CD4-positive, CD25-positive, alpha-beta regulatory T cell (primary cell): ENCODE measurements around the gene ISM1. TPM values are rescaled to one million over a fixed set of nuclear protein-coding genes. Genes with fewer than 3 reads are reported as not detected.
A peak's percentile ranks its signal among the peaks of the same experiment; 100 is the strongest.

ENCODE experiments used
- ATAC-seq, 2 donors: fragments of 150-1000 bp; cut with Tn5 transposase; one replicate each; pipeline ENCODE4 v1.10.0; 2021; ENCODE audit warnings: low read depth in 2 of 2, moderate number of reproducible peaks in 2 of 2, moderate library complexity in 1 of 2
- DNase-seq, 3 donors: peaks; one replicate each; pipeline versions ENCODE4 v3.0.0 to v3.0.0-alpha.2; 2012 to 2022; ENCODE audit warnings: mixed read lengths in 1 of 3
- H3K27ac ChIP-seq: one replicate; pipeline ENCODE4 v1.7.0; 2013; ENCODE audit warnings: mild to moderate bottlenecking, low read length; ENCODE audit not compliant: insufficient read depth, poor library complexity, severe bottlenecking
- H3K27me3 ChIP-seq: one replicate; pipeline ENCODE4 v1.7.0; 2013; ENCODE audit warnings: low read length; ENCODE audit not compliant: control insufficient read depth, insufficient read depth
- H3K36me3 ChIP-seq: one replicate; pipeline ENCODE4 v1.7.0; 2013; ENCODE audit warnings: mild to moderate bottlenecking, low read length, moderate library complexity; ENCODE audit not compliant: control insufficient read depth, insufficient read depth
- H3K4me1 ChIP-seq: 2 replicates; pipeline ENCODE4 v1.7.0; 2013; ENCODE audit warnings: mild to moderate bottlenecking, low read length; ENCODE audit not compliant: insufficient read depth, control insufficient read depth, poor library complexity, severe bottlenecking
- H3K4me3 ChIP-seq: one replicate; pipeline ENCODE4 v1.7.0; 2013; ENCODE audit warnings: low read depth, mild to moderate bottlenecking, low read length, moderate library complexity
- H3K9me3 ChIP-seq, 2 experiments: 1 replicate in 1 of 2; 2 replicates in 1 of 2; pipeline ENCODE4 v1.7.0; 2013; ENCODE audit warnings: low read length in 2 of 2, mild to moderate bottlenecking in 1 of 2, moderate library complexity in 1 of 2; ENCODE audit not compliant: control insufficient read depth in 2 of 2
- H3K27ac Mint-ChIP-seq, 3 donors: one replicate each; pipeline ENCODE4 v1.8.0; 2020 to 2022; ENCODE audit warnings: mild to moderate bottlenecking in 3 of 3, mixed read lengths in 3 of 3, moderate library complexity in 2 of 3
- H3K27me3 Mint-ChIP-seq: one replicate; pipeline ENCODE4 v1.8.0; 2022; ENCODE audit warnings: mild to moderate bottlenecking, mixed read lengths
- H3K36me3 Mint-ChIP-seq: one replicate; pipeline ENCODE4 v1.8.0; 2020; ENCODE audit warnings: mixed read lengths
- H3K4me1 Mint-ChIP-seq, 4 donors: one replicate each; pipeline ENCODE4 v1.8.0; 2020 to 2022; ENCODE audit warnings: mixed read lengths in 4 of 4, mild to moderate bottlenecking in 1 of 4
- H3K4me3 Mint-ChIP-seq, 4 donors: one replicate each; pipeline ENCODE4 v1.8.0; 2020 to 2022; ENCODE audit warnings: mild to moderate bottlenecking in 4 of 4, mixed read lengths in 4 of 4, moderate library complexity in 3 of 4
- H3K9me3 Mint-ChIP-seq, 7 donors: one replicate each; pipeline ENCODE4 v1.8.0; 2020 to 2022; ENCODE audit warnings: mixed read lengths in 7 of 7, mild to moderate bottlenecking in 3 of 7, moderate library complexity in 2 of 7
- polyA plus RNA-seq, 4 donors: library from polyadenylated mRNA; unstranded; fragments of 300-500 nt; fragmentation: Illumina TruSeq; gene quantifications; one replicate each; pipeline ENCODE4 v1.2.3, GENCODE V29; 2021
- total RNA-seq: library from RNA; stranded (reverse); gene quantifications from one replicate; pipeline ENCODE4 v1.2.3, GENCODE V29; 2022

The ISM1 gene
- total and polyA plus RNA-seq, 5 donors from 2014 or later: 0.38 to 2.4 (median 0.67) TPM

DNA sequence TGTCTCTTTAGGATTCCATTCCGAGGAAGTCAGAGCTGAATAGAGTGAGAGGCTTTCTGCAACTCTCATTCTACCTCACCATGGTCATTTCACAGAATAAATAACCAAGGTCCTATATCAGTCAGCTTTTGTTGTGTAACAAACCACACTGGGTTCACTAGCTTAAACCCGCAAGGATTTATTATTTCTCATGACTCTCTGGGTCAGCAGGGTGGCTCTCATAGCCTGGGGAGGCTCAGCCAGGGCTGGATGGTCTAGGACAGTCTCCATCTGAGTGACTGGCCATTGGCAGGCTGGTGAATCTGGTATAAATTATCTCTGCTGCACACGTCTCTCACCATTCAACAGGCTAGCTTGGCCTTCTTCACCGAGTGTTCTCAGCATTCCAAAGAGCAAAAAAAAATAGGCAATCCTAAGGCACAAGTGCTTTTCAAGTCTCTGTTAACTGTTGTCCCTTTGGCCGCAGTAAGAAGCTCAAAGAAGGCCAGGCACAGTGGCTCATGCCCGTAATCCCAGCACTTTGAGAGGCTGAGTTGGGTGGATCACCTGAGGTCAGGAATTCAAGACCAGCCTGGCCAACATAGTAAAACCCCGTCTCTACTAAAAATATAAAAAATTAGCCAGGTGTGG lies 39.7 kb downstream of the ISM1 start:
- Mint-ChIP-seq H3K27me3 (no peaks in the 10 kb centered on the region), H3K27ac (no peak overlapping the region), H3K4me1 (peaks cover 0 to 7% (median 6%) of the 10 kb centered on the region in 4 donors), H3K4me3 (no peak overlapping the region), H3K36me3 (no peaks in the 10 kb centered on the region), H3K9me3 (no peaks in the 10 kb centered on the region)
- no peaks in the 10 kb centered on the region for H3K9me3 ChIP-seq
- ATAC-seq (no peak), DNase-seq (no peak)
- H3K27ac ChIP-seq: no peak overlapping the region
- no peak overlapping the region for H3K4me3 ChIP-seq
- no peaks in the 10 kb centered on the region for H3K36me3 ChIP-seq
- no peaks in the 10 kb centered on the region for H3K27me3 ChIP-seq
- H3K4me1 ChIP-seq: no peaks in the 10 kb centered on the region

DNA sequence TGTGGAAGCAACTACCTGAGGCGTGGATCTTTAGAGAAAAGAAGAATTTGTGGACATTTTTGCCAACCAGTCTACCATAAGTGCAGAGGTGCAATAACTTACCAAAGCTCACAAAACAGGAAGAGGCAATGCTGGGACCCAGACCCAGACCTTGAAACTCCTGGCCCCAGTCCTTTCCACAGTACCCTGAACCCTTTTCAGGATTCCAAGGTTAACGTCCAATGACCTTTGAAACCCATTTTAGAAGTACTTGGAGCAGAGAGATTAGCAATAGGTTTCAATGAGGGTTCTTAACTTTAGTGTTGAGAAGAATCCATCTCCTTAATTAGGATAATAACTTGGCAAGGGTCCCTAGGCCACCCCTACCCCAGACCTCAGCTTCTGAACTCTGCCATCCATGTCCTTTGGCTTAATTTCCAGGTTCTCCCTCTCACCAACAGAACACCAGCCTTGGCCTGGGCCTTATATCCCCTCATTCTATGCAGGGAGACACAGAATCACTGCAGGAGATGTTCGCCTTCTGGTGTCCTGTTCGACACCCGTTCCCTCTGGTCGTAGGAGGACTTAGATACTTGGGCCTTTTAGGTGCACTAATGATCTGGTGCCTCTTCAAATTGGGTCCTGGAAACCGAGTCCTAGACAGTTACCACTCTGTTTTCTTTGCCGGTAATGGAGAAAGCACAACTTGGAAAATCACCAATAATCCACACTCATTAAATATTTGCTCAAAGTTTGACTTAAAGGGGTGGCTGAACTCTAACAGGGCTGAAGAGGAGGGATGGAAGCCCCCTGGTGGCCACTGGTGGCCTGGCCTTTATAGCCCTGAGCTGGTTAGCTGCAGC lies 40.6 kb downstream of the ISM1 start:
- ATAC-seq: peak; percentile 78 to 80
- no peaks in the 10 kb centered on the region for H3K9me3 ChIP-seq
- H3K27me3 ChIP-seq: no peaks in the 10 kb centered on the region
- Mint-ChIP-seq H3K36me3 (no peaks in the 10 kb centered on the region), H3K9me3 (no peaks in the 10 kb centered on the region), H3K4me1 (peaks cover 0 to 7% (median 5%) of the 10 kb centered on the region in 4 donors), H3K27me3 (no peaks in the 10 kb centered on the region), H3K27ac (peak overlapping the region in 1 of 3 donors; percentile 60), H3K4me3 (no peak overlapping the region)
- peak; percentile 17 to 71 (median 42) for DNase-seq
- no peaks in the 10 kb centered on the region for H3K36me3 ChIP-seq
- H3K4me1 ChIP-seq: no peaks in the 10 kb centered on the region
- no peak overlapping the region for H3K4me3 ChIP-seq
- no peak overlapping the region for H3K27ac ChIP-seq

DNA sequence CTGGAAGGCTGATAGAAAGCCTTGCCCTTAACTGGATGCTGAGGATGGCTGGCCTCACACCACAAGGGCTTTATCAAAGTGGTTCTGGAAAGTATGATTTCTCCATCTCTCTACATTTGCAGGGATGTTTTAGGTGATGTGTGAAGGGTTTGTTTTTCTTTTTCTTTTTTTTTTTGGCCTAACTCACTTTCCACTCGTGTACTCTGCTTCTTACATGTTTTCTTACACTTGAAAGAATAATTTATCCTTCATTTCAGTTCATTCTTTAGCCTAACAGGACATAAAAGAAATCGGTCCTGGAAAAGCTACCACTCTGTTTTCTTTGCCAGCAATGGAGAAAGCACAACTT lies 41.2 kb downstream of the ISM1 start:
- no peak overlapping the region for H3K27ac ChIP-seq
- H3K4me3 Mint-ChIP-seq: no peak overlapping the region

DNA sequence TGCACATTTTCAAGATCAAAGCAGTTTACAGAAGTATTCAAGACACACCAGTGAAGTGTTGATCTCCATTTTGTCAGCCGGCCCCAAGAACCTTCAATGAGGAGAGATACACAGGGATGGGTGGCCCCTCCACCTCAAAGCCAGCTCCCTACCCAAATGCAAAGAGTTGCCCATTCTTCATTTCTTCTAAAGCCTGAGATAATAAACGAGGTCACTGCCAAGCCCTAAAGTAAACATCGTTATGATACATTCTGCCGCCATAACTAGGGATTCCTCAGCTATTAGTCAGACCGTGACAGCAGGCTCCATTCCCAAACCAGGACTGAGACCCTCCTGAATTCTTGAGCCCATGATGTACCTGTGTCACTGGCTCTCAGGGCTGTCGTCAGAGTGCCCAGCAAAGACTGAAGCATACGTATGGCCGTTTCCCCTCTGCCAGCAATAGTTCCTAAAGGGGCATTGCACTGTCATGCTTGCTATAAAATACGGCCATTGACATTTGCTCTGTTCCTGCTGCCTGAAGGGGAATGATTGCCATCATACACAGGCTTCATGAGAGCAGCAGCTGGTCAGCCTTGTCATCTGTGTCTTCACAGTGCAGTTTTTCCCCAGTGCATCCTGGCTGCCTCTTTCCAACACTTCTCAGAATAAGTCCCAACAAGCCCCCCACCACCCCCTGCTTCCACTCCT lies 41.7 kb downstream of the ISM1 start:
- Mint-ChIP-seq H3K9me3 (no peaks in the 10 kb centered on the region), H3K4me3 (no peak overlapping the region), H3K4me1 (peaks cover 0 to 6% (median 3%) of the 10 kb centered on the region in 4 donors), H3K27ac (peak overlapping the region in 1 of 3 donors; percentile 33), H3K27me3 (no peaks in the 10 kb centered on the region), H3K36me3 (no peaks in the 10 kb centered on the region)
- DNase-seq (no peak), ATAC-seq (no peak)
- Histone ChIP-seq H3K4me3 (no peak overlapping the region), H3K4me1 (no peaks in the 10 kb centered on the region), H3K36me3 (no peaks in the 10 kb centered on the region), H3K27me3 (no peaks in the 10 kb centered on the region), H3K27ac (no peak overlapping the region), H3K9me3 (no peaks in the 10 kb centered on the region)

More for the DNA sequence above, 41.2 kb downstream of the ISM1 start:
- Histone ChIP-seq H3K36me3 (no peaks in the 10 kb centered on the region), H3K27me3 (no peaks in the 10 kb centered on the region), H3K4me3 (no peak overlapping the region), H3K4me1 (no peaks in the 10 kb centered on the region), H3K9me3 (no peaks in the 10 kb centered on the region)
- Mint-ChIP-seq H3K4me1 (peaks cover 0 to 7% (median 3%) of the 10 kb centered on the region in 4 donors), H3K27ac (peak overlapping the region in 1 of 3 donors; percentile 60), H3K9me3 (no peaks in the 10 kb centered on the region), H3K36me3 (no peaks in the 10 kb centered on the region), H3K27me3 (no peaks in the 10 kb centered on the region)
- DNase-seq (no peak), ATAC-seq (no peak)

DNA sequence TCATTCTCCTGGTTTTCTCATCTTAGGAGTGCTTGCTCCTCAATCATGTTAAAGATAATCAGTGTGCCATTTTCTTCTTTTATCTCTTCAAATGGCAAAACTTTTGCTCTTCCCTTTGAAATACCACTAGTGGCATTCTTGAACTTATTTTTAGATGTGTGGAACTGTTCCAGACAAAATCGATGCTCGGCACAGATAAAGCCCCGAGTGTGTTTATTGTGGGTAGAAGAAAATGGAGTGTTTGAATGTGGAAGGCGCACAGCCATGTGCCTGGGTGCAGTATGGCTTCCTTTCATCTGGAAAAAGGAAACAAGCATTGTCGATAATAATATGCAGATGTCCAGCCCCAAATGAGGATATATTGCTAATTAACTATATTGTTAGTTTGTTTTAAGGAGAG lies 42.4 kb downstream of the ISM1 start:
- peaks cover 0 to 5% (median 2%) of the 10 kb centered on the region in 4 donors for H3K4me1 Mint-ChIP-seq
- Histone ChIP-seq H3K4me1 (no peaks in the 10 kb centered on the region), H3K36me3 (no peaks in the 10 kb centered on the region), H3K9me3 (no peaks in the 10 kb centered on the region), H3K27ac (no peak overlapping the region), H3K4me3 (no peak overlapping the region), H3K27me3 (no peaks in the 10 kb centered on the region)
- H3K27ac Mint-ChIP-seq: no peak overlapping the region
- no peaks in the 10 kb centered on the region for H3K9me3 Mint-ChIP-seq
- no peaks in the 10 kb centered on the region for H3K27me3 Mint-ChIP-seq
- no peaks in the 10 kb centered on the region for H3K36me3 Mint-ChIP-seq
- ATAC-seq: no peak
- DNase-seq: no peak
- H3K4me3 Mint-ChIP-seq: no peak overlapping the region

DNA sequence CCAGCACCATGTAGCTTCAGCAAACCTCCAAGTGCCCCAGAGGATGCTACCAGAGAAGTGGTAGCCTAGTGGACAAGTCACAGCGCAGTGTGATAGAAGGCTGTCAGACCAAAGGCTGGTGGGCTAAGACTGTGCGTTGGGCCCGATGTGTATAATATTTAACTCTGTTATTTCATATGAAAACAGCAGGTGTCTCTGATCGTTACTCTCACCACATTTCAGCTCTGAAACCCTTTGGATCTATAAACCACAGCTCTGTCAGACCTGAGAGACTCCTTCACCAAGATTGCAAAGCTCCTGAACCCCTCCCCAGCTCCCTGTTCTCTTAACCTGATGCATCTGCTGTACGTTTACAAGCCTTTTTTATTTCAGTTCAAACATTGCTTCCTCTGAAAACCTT lies 43.8 kb downstream of the ISM1 start:
- no peaks in the 10 kb centered on the region for H3K27me3 ChIP-seq
- Mint-ChIP-seq H3K9me3 (peaks cover 0 to 1% (median 0%) of the 10 kb centered on the region in 7 donors), H3K4me1 (peaks cover 0 to 5% (median 2%) of the 10 kb centered on the region in 4 donors), H3K27me3 (no peaks in the 10 kb centered on the region), H3K36me3 (no peaks in the 10 kb centered on the region), H3K4me3 (no peak overlapping the region), H3K27ac (no peak overlapping the region)
- H3K36me3 ChIP-seq: no peaks in the 10 kb centered on the region
- H3K4me3 ChIP-seq: no peak overlapping the region
- DNase-seq: no peak
- no peaks in the 10 kb centered on the region for H3K4me1 ChIP-seq
- ATAC-seq: no peak
- no peak overlapping the region for H3K27ac ChIP-seq
- H3K9me3 ChIP-seq: no peaks in the 10 kb centered on the region

DNA sequence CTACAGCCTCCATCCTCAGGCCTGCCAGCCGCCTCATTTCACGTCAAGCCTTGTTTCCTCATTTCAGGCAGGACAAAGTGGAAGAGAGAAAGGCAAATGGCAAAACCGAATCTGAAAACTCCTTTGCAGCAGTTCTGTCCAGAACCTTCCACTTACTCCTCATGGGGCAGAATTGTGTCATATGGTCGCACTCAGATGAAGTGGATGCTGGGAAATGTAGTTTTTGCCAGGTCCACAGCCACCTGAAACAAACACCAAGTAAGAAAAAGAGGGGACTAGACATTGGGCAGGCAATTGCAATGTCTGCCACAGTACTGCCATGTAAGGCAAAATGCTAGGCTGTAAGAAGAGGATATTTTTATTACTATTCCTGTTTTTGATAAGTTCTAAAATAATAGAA lies 44.9 kb downstream of the ISM1 start:
- ATAC-seq (no peak), DNase-seq (no peak)
- peaks cover 3% of the 10 kb centered on the region for H3K36me3 Mint-ChIP-seq
- H3K4me3 Mint-ChIP-seq: no peak overlapping the region
- no peaks in the 10 kb centered on the region for H3K4me1 ChIP-seq
- no peak overlapping the region for H3K27ac Mint-ChIP-seq
- H3K9me3 ChIP-seq: no peaks in the 10 kb centered on the region
- no peak overlapping the region for H3K4me3 ChIP-seq
- H3K36me3 ChIP-seq: no peaks in the 10 kb centered on the region
- H3K27me3 ChIP-seq: no peaks in the 10 kb centered on the region
- H3K27me3 Mint-ChIP-seq: no peaks in the 10 kb centered on the region
- H3K27ac ChIP-seq: no peak overlapping the region
- H3K4me1 Mint-ChIP-seq: peaks cover 0 to 5% (median 2%) of the 10 kb centered on the region in 4 donors
- peaks cover 0 to 1% (median 0%) of the 10 kb centered on the region in 7 donors for H3K9me3 Mint-ChIP-seq
